Measurements from ENCODE around the gene EIF4G1.
"Not testable (repeated sequence)": the region's sequence is repeated elsewhere in the genome, so short reads cannot be mapped to it uniquely, and the experiment has no call there.

Gene EIF4G1

DNA sequence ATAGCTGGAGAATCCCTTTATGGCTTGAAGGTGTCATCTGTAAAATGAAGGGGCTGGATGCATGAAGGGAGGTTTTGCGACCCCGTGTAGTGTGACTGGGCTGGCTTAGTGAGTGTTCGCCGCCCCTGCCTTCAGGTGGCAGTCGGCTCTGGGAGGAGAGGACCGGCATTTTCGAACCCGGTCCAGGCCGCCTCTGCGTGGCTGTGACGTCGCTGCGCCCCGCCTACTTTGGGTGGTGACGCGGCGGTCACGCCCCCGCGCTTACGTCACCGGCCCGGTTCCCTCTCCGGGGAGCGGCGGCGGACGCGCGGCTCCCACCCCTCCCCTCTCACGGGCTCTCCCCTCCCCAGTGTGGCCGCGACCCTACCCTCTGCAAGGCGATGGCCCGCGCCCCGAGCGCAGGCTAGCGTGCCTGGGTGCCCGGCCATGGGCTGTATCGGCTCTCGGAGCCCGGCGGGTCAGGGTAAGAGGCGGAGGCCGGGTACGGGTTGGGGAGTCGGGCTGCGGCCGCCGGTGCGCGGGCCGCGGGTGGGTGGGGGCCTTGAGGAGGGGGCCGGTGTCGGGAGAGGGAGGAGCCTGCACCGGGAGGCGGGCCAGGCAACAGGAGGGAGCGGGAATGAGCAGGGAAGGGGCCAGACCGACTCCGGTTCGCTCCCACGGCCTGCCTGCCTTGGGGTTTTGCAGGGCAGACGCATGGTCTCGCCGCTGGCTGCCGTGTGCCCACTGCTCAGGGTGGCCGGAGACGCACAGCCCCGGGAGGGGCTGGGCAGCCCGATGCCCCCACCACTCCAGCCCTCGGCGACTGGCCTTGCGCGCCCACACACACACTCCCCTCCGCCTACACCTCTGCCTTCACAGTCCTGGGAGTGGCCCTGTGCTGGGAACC lies 21.5 kb downstream of the EIF4G1 start:
- DNase-seq = peak; percentile 89

DNA sequence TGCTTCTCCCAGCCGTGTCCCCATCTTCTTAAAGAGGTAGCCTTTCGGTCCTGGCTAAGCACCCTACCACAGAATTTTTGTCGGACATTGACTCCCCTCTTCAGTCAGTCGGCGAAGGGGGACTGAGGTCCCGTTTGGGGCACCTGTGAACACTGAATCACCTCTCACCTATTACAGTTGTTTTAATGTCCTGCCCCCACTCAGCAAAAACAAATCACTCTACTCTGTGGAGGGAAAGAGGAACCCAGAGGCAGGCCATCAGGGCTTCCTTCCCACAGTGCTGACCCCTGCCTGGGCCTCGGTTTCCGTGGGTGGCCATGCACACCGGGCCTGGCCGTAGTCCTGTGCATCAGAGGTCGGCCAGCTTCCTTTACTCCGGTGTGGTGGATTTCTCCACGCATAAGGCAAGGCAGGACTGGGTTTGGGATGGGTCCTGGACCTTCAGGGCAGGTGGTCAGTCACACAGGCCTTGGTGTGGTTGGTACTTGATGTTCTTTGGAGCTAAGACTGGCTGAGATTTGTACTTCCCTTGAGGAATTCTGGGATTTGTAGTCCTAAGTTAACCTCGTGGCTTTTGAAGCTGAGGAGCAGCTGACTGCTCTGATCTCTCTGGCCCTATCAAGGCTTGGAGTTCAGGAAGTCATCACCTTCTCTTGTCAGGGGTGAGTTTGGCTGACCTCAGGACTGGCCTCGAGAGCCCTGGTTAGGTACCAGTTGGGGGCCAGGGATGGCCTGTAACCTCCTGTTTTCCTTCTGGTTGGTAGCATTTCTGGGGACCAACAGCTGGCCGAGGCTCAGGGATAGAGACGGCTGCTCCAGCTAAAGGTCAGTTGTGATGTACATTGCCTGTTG lies 22.4 kb downstream of the EIF4G1 start:
- no peak for DNase-seq

DNA sequence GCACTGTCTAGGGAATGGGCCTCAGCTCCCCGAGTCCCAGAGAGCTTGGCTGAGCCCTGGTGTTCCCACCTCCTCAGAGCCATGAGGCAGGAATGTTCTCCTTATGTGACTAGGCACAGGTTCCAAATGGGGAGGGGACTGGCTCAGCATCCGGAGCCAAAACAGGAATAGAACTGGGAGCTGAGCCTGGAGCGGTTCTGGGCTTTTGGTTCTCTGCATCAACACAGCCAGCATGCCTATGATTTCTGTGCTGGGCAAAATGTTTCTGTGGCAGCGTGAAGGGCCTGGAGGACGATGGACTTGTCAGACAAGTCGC lies 23.0 kb downstream of the EIF4G1 start, which contains the start of gene FAM131A:
TSS of gene FAM131A (plus strand) at position 202 of the 316 bp plus-strand sequence. CDS start at position 233, 31 bp downstream.
- no peak for DNase-seq

DNA sequence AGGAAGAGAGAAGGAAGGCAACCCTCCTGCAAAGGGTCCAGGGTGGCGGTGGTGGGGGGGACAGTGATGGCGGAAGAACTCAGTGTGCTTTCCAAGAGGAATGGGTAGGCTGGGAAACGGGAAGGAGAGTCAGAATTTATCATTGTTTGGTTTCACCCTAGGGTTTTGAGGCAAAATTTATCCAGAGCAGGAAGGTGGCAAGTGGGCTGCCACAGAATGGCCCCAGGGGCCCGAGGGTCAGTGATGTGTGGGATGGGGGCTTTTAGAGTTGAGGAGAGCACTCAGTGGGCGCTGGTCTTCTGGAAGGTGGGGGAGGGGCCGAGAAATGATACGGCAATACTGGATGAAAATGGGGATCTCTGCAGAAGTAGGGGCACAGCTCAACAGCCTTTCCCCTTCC lies 23.6 kb downstream of the EIF4G1 start:
- DNase-seq = no peak

DNA sequence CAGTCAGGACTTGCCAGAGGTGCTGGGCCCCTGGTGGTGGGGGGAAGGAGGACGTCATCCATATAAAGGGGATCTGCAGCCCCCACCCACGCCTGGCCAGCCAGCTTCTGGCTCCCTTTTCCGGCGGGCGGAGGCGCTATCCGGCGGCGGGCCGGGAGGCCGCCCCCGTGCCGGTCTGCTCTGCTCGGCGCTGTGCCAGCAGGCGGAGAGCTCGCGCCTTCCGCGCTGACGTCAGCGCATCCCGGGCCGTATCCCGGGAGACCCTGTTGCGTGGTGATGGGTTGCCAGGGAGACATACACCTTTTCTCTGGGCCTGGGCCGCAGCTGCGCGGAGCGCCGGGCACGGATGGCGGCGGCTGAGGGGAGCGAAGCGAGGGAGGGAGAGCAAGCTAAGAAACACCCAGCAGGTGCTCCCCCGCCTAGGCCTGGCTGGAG lies 24.1 kb downstream of the EIF4G1 start:
- DNase-seq = no peak

DNA sequence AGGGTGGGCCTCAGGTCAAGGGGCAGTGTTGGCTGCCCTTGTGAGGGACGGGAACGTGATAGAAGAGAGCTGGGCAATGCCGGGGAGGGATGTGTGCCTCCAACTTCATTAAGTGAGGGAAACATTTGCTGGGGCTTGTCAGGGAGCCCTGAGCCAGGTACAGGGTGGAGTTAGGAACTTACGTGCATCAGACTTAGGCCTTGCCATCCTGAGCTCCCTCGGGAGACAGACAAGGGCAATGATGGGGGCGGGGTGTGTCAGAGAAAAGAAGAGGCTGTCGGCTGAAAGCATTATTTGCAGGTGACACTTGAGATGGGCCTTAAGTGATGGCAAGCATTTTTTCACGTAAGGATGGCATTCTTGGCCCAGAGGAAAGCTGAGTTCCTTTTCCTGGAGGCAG lies 24.6 kb downstream of the EIF4G1 start:
- no peak for DNase-seq

DNA sequence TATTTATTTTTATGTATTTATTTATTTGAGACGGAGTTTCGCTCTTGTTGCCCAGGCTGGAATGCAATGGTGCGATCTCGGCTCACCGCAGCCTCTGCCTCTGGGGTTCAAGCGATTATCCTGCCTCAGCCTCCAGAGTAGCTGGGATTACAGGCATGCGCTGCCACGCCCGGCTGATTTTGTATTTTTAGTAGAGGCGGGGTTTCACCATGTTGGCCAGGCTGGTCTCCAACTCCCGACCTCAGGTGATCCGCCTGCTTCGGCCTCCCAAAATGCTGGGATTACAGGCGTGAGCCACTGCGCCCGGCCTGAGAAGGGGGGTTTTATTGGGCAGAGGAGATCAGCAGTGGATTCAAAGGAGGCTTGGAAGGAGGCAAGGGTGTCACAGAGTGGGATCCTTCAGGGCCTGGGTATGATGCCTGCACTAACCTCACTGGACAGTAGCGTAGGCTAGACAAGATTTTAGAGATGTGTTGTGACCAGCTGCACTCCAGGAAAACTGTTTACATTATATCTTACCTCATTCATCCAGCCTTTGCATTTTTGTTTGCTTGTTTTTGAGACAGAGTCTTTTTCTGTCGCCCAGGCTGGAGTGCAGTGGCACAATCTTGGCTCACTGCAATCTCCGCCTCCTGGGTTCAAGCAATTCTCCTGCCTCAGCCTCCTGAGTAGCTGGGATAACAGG lies 25.2 kb downstream of the EIF4G1 start:
- DNase-seq = not testable (repeated sequence)

DNA sequence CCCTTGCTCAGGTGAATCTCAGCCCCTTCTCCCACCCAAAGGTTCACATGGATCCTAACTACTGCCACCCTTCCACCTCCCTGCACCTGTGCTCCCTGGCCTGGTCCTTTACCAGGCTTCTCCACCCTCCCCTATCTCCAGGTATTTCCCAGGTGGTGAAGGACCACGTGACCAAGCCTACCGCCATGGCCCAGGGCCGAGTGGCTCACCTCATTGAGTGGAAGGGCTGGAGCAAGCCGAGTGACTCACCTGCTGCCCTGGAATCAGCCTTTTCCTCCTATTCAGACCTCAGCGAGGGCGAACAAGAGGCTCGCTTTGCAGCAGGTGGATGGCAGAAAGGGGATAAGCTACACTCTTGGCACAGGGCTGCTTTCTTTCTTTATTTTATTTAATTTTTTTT lies 27.5 kb downstream of the EIF4G1 start:
- no peak for DNase-seq

DNA sequence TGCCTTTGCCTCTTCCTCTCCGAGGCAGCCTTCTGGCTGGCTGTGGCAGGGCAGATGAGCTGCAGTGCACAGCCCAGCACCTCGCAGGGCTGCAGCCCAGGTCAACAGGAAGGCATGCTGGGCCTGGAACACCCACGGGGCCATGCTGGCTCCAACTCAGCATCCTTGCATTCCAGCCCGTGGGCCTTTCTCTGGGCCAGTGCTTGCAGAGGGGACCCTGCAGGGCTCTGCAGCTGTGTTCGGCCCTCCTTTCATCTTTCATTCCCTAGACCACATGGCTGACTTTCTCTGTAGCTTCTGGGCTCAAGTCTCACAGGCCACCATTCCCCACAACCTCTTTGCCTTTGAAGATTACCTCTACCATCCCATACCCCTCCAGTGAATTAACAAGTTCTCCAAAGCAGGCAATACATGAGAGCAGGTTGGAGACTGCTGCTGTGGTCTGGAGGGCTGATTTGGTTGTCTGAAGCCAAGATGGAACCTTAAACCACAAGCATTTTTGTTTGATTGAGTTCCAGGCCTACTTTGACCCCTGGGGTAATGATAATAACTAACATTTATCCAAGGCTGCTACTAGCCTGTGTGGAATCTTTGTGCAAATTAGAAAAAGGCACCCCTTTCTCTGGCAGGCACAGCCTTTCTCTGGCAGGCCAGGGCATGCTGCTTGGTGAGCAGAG lies 28.9 kb downstream of the EIF4G1 start:
- DNase-seq = no peak

DNA sequence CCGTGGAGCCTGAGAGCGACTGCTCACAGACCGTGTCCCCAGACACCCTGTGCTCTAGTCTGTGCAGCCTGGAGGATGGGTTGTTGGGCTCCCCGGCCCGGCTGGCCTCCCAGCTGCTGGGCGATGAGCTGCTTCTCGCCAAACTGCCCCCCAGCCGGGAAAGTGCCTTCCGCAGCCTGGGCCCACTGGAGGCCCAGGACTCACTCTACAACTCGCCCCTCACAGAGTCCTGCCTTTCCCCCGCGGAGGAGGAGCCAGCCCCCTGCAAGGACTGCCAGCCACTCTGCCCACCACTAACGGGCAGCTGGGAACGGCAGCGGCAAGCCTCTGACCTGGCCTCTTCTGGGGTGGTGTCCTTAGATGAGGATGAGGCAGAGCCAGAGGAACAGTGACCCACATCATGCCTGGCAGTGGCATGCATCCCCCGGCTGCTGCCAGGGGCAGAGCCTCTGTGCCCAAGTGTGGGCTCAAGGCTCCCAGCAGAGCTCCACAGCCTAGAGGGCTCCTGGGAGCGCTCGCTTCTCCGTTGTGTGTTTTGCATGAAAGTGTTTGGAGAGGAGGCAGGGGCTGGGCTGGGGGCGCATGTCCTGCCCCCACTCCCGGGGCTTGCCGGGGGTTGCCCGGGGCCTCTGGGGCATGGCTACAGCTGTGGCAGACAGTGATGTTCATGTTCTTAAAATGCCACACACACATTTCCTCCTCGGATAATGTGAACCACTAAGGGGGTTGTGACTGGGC lies 30.3 kb downstream of the EIF4G1 start:
- DNase-seq = no peak

DNA sequence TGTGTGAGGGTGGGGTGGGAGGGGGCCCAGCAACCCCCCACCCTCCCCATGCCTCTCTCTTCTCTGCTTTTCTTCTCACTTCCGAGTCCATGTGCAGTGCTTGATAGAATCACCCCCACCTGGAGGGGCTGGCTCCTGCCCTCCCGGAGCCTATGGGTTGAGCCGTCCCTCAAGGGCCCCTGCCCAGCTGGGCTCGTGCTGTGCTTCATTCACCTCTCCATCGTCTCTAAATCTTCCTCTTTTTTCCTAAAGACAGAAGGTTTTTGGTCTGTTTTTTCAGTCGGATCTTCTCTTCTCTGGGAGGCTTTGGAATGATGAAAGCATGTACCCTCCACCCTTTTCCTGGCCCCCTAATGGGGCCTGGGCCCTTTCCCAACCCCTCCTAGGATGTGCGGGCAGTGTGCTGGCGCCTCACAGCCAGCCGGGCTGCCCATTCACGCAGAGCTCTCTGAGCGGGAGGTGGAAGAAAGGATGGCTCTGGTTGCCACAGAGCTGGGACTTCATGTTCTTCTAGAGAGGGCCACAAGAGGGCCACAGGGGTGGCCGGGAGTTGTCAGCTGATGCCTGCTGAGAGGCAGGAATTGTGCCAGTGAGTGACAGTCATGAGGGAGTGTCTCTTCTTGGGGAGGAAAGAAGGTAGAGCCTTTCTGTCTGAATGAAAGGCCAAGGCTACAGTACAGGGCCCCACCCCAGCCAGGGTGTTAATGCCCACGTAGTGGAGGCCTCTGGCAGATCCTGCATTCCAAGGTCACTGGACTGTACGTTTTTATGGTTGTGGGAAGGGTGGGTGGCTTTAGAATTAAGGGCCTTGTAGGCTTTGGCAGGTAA lies 31.1 kb downstream of the EIF4G1 start:
- no peak for DNase-seq

DNA sequence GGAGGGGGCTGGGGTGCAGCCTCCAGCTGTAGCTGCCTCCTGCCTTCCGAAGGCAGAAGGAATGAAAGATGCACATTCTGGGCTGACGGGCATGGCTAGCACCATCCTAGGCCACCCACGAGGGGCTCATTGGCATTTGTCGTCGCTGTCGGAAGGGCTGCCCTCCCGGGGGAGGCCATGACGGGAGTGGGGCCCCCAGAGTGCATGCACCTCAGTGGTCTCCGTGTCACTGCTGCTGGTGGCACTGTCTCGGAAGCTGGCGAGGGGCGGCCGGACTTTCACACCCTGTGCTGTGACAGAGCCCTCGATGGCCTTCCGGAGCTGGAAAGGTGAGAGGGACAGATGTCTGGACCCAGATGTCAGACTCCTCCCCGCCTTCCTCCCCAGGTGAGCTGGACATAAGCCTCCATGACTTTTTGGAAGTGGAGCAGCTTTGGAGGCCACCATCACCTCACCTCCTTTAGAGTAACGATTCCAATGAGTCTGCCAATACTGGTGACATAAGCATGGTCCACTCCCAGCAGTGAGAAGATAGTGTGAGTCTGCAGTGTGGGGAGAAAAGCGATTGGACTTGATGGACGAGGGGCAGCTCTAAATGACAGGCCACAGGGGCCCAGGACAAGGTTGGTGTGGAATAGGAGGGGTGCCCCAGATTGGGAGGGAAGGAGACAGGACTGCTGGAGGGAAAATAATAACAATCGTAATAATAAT lies 32.2 kb downstream of the EIF4G1 start:
- DNase-seq = no peak

DNA sequence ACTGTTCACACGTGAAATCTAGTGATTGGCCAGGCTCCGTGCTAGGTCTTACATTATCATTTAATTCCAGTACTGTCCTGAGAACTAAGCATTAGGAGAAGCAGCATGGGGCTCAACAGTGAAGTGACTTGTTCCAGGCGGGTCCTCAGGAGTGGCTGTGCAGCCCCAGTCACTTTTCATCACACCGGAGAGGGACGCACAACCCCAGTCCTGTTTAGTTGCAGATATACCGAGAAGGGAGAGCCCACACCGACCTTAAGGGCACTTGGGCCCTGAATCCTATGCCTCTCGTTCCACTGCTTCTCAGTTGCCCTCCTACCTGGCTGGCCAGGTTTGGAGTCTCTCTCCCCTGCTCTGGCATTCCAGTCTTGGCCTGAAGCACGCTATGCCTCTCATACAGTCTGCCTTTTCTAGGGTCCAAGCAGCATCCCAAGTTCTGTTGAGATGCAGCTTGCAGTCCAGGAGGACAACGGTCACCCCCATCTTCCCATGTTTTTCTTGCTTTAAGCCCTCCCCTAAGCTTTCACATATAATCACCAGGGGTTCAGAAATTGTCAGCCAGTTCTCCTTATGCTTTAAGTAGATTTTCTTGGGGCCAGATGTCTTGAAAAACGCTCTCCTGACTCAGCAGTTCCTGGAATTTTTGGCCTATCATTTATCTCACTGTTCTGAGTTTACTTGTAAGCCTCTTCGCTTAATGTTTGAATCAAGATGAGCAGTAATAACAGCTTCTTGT lies 33.1 kb downstream of the EIF4G1 start:
- no peak for DNase-seq

DNA sequence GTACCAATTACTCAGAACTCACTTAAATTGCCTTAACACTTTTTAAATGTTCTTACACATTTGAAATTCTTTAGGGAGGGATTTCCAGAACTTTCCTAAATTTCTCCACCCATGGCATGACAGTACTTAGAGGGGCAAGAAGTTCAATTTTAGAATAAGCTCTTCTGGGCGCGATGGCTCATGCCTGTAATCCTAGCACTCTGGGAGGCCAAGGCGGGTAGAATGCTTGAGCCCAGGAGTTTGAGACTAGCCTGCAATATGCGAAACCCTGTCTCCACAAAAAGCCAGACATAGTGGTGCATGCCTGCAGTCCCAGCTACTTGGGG lies 33.6 kb downstream of the EIF4G1 start:
- no peak for DNase-seq

DNA sequence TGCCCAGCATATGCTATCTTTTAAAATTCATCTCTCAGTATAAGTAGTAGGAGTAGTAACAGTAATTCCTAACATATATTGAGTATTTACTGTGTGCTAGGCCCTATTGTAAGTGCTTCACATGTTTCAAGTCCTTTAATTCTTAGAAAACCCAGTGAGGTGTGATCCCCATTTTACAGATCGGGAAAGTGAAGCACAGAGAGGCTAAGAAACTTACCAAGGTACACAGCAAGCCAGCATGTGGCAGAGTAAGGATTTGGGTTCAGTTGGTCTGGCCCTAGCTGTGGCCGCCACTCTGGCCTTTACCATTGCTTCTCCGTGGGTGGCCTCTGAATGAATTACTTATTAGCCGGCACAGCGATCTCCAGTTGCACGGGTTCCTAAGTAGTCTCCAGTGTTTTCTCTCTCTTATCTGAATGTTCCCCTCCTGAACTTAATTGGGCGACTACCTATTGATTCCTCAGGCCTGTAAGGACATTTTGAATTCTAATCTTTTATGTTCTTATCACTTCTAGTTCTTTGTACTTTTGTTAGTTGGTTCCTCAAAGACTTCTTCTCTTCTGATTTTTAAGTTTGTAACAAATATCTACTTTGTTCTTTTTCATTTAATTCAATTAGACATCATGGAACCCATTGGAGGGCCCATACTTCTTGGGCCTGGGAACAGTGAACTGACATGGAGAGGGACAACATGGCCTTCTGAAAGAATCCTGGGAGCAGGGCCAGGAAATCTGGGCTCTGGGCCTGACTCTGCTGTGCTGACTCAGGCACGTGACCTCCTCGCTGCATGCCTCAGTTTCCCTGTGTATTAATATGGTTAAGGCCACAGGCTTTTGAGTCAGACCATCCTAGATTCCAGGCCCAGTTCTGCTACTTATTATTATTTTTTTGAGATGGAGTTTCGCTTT lies 35.4 kb downstream of the EIF4G1 start:
- DNase-seq = no peak

DNA sequence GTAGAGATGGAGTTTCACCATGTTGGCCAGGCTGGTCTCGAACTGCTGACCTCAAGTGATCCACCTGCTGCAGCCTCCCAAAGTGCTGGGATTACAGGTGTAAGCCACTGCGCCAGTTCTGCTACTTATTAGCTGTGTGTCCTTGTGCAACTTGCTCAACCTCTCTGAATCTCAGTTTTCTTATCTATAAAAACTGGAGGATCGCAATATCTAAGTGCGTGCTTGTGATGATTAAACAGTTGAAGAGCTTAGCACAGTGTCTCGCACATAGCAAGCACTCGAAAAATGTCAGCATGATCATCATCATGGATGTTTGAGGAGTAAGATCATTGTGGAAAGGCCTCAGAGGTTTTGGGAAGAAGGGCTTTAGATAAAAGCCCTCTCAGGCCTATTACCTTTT lies 36.2 kb downstream of the EIF4G1 start:
- no peak for DNase-seq

DNA sequence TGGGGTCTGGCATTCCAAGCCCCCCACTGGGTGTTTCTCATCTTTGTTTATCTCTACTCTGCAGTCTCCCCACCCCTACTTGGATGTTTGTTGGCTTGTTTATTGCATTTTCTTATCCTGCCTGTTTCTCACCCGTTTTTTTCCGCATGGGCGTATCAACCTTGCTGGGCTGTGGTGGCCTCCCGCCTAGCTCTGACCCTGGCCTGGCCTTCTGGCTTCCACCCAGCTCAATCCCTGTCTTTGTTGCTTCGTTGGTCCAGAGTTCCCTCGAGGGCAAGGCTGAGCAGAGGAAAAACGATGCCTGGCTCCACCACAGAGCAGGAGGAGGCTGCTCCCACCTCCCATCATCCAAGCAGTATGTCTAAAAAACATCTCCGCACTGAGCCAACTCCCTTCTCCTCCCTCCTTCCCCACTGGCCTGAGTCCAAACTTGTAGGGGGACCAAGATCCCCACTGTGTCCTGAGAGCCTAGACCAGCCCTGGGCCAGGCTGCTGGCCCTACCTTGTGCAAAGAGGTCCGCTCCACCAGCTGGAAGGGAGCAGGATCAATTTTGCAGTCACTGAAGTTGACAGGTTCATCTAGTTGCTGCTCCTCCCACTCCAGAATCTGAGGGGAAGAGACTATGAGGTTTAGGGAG lies 37.2 kb downstream of the EIF4G1 start:
- DNase-seq = no peak

DNA sequence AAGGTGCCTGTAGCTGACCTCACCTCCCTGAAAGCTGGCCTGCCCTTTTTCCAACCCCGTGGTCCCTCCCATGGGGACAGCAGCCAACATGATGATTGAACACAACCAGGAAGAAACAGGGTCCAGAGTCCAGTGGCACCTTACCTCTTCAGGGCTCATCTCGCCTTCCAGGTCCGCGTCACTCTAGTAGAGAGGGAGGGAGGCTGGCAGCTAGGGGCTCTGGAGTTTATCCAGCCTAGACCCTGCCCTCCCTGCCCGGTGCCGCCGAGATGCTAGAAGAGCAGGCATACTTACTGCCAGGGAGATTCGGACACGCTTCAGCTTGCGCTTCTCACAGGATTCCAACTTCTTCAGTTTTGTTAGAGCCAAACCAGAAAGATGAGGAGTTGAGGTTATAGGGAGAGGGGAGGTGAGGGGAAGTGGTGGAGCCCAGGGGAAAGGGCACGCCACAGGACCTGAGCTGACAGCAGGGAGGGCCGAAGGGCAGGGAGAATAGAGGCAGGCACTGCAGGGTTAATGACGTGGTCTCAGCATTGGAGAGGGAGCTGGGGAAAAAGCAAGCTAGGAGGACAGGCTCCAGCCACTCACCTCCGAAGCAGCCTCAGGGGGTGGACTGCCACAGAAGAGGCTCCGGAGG lies 37.9 kb downstream of the EIF4G1 start:
- no peak for DNase-seq

Measured in activated CD4-positive, CD25-positive, alpha-beta regulatory T cell treated with anti-CD3 and anti-CD28 coated beads, Interleukin-2, amount 50 U/mL, for 72 hours (primary cell).